Tibial artery (tissue), 4 donors: Measurements from ENCODE around the gene ZNHIT2.

ENCODE experiments used
- DNase-seq, 2 donors: peaks; one replicate each; pipeline ENCODE4 v3.0.0-alpha.2; 2019
- H3K27ac ChIP-seq, 2 donors: fragments of 200-600 bp; sonication (generic) in 1 of 2; 1 replicate in 1 of 2; 2 replicates in 1 of 2; pipeline ENCODE4 v1.5.1; 2018 to 2019; ENCODE audit warnings: mild to moderate bottlenecking in 1 of 2
- H3K27me3 ChIP-seq, 2 donors: fragments of 200-600 bp; sonication (generic) in 1 of 2; one replicate each; pipeline versions ENCODE4 v1.5.1 to v1.6.0; 2016 to 2019
- H3K36me3 ChIP-seq, 3 donors: fragments of 200-600 bp; sonication (generic) in 2 of 3; one replicate each; pipeline ENCODE4 v1.5.1; 2016 to 2019; ENCODE audit warnings: mild to moderate bottlenecking in 2 of 3
- H3K4me1 ChIP-seq, 4 donors: fragments of 200-600 bp; sonication (generic) in 2 of 4; 1 replicate in 3 of 4; 2 replicates in 1 of 4; pipeline ENCODE4 v1.5.1; 2016 to 2019
- H3K4me3 ChIP-seq, 2 donors: fragments of 200-600 bp; sonication (generic) in 1 of 2; 1 replicate in 1 of 2; 2 replicates in 1 of 2; pipeline ENCODE4 v1.5.1; 2018 to 2019; ENCODE audit warnings: mild to moderate bottlenecking in 2 of 2
- H3K9me3 ChIP-seq, 3 donors: fragments of 200-600 bp; sonication (generic) in 1 of 3; one replicate each; pipeline ENCODE4 v1.5.1; 2016 to 2019
- CTCF ChIP-seq, 2 experiments: fragments of 200-600 bp in 1 of 2; fragments of 450-650 bp in 1 of 2; IDR thresholded peaks; one replicate each; pipeline ENCODE4 v1.5.1; 2017 to 2019; ENCODE audit warnings: antibody characterized with exemption in 2 of 2, mild to moderate bottlenecking in 1 of 2, moderate library complexity in 1 of 2
- intact Hi-C: fragments of 100-400 bp; cut with DNase I; formaldehyde crosslinking; loops from one replicate; pipeline ENCODE4 v1.15.0; 2023; ENCODE audit warnings: low total_unique reads

The ZNHIT2 gene

GRCh38 chr11:65159012-65159411 is 41.5 kb upstream of the ZNHIT2 start:
- no peak for DNase-seq
- Histone ChIP-seq H3K9me3 (no peaks in the 10 kb centered on the region), H3K4me3 (no peak overlapping the region), H3K36me3 (no peaks in the 10 kb centered on the region), H3K27ac (no peak overlapping the region), H3K4me1 (no peaks in the 10 kb centered on the region), H3K27me3 (no peaks in the 10 kb centered on the region)
- intact Hi-C loops: no loop called here
- TF ChIP-seq CTCF (IDR thresholded peaks at IDR 0.05): no peak

- intact Hi-C loops: no loop called here
- Histone ChIP-seq H3K9me3 (no peaks in the 10 kb centered on the region), H3K4me1 (no peaks in the 10 kb centered on the region), H3K4me3 (no peak overlapping the region), H3K27ac (no peak overlapping the region), H3K27me3 (no peaks in the 10 kb centered on the region), H3K36me3 (no peaks in the 10 kb centered on the region)
- no peak for TF ChIP-seq CTCF (IDR thresholded peaks at IDR 0.05)
- no peak for DNase-seq
Observed at GRCh38 chr11:65157336-65157735, 39.8 kb upstream of the ZNHIT2 start.

GRCh38 chr11:65156926-65157325 is 39.4 kb upstream of the ZNHIT2 start:
- H3K4me1 ChIP-seq: no peaks in the 10 kb centered on the region
- H3K4me3 ChIP-seq: no peak overlapping the region
- H3K36me3 ChIP-seq: no peaks in the 10 kb centered on the region
- no peaks in the 10 kb centered on the region for H3K9me3 ChIP-seq
- DNase-seq: no peak
- no peak overlapping the region for H3K27ac ChIP-seq
- TF ChIP-seq CTCF (IDR thresholded peaks at IDR 0.05): no peak
- intact Hi-C loops: no loop called here
- H3K27me3 ChIP-seq: no peaks in the 10 kb centered on the region

GRCh38 chr11:65156256-65156655 is 38.8 kb upstream of the ZNHIT2 start:
- intact Hi-C loops: no loop called here
- DNase-seq: no peak
- no peak overlapping the region for H3K27ac ChIP-seq

GRCh38 chr11:65152122-65152521 is 34.6 kb upstream of the ZNHIT2 start:
- H3K36me3 ChIP-seq: no peaks in the 10 kb centered on the region
- peaks cover 0 to 16% (median 12%) of the 10 kb centered on the region in 4 donors for H3K4me1 ChIP-seq
- no peaks in the 10 kb centered on the region for H3K27me3 ChIP-seq
- intact Hi-C loops: no loop called here
- no peak for TF ChIP-seq CTCF (IDR thresholded peaks at IDR 0.05)
- H3K4me3 ChIP-seq: no peak overlapping the region
- no peak for DNase-seq
- peak overlapping the region in 1 of 2 donors; percentile 58 for H3K27ac ChIP-seq
- H3K9me3 ChIP-seq: no peaks in the 10 kb centered on the region

More at GRCh38 chr11:65156256-65156655, 38.8 kb upstream of the ZNHIT2 start:
- Histone ChIP-seq H3K27me3 (no peaks in the 10 kb centered on the region), H3K9me3 (no peaks in the 10 kb centered on the region), H3K4me1 (peaks cover 0 to under 1% (median 0%) of the 10 kb centered on the region in 4 donors), H3K4me3 (no peak overlapping the region), H3K36me3 (no peaks in the 10 kb centered on the region)
- TF ChIP-seq CTCF (IDR thresholded peaks at IDR 0.05): no peak

GRCh38 chr11:65151331-65151899 is 33.9 kb upstream of the ZNHIT2 start:
- Histone ChIP-seq H3K4me3 (no peak overlapping the region), H3K4me1 (peaks cover 0 to 16% (median 12%) of the 10 kb centered on the region in 4 donors), H3K27ac (peak overlapping the region; percentile 54 to 58), H3K36me3 (no peaks in the 10 kb centered on the region), H3K9me3 (no peaks in the 10 kb centered on the region), H3K27me3 (no peaks in the 10 kb centered on the region)
- intact Hi-C loops: no loop called here
- TF ChIP-seq CTCF (IDR thresholded peaks at IDR 0.05): no peak
- no peak for DNase-seq
